Trophoblast cell (in vitro differentiated cells and primary cell): ENCODE results near the gene UBE2G1.

ENCODE experiments used
- DNase-seq, 2 donors: peaks; one replicate each; pipeline ENCODE4 v3.0.0-alpha.2; 2016
- H2AFZ ChIP-seq: 2 replicates; pipeline ENCODE4 v1.6.1; 2013; ENCODE audit warnings: low read length, moderate library complexity, mild to moderate bottlenecking; ENCODE audit not compliant: insufficient read depth, poor library complexity
- H2AK5ac ChIP-seq: 2 replicates; pipeline ENCODE4 v1.6.1; 2013; ENCODE audit warnings: mild to moderate bottlenecking, low read length
- H2BK120ac ChIP-seq: 2 replicates; pipeline ENCODE4 v1.6.1; 2013; ENCODE audit warnings: low read length, mild to moderate bottlenecking, moderate library complexity; ENCODE audit not compliant: insufficient read depth, poor library complexity
- H2BK12ac ChIP-seq: 2 replicates; pipeline ENCODE4 v1.6.1; 2013; ENCODE audit warnings: mild to moderate bottlenecking, low read length, moderate library complexity
- H2BK5ac ChIP-seq: 2 replicates; pipeline ENCODE4 v1.6.1; 2013; ENCODE audit warnings: low read length, low read depth, moderate library complexity, mild to moderate bottlenecking; ENCODE audit not compliant: poor library complexity
- H3K14ac ChIP-seq: 2 replicates; pipeline ENCODE4 v1.6.1; 2013; ENCODE audit warnings: mild to moderate bottlenecking, low read length
- H3K18ac ChIP-seq: 2 replicates; pipeline ENCODE4 v1.6.1; 2013; ENCODE audit warnings: mild to moderate bottlenecking, low read length
- H3K23ac ChIP-seq: 2 replicates; pipeline ENCODE4 v1.6.1; 2013; ENCODE audit warnings: low read length
- H3K27ac ChIP-seq: 2 replicates; pipeline ENCODE4 v1.5.1; 2013; ENCODE audit warnings: low read depth, mild to moderate bottlenecking, inconsistent platforms, low read length, moderate library complexity
- H3K27me3 ChIP-seq: 2 replicates; pipeline ENCODE4 v1.6.1; 2013; ENCODE audit warnings: inconsistent platforms, mild to moderate bottlenecking, low read length, moderate library complexity; ENCODE audit not compliant: insufficient read depth
- H3K36me3 ChIP-seq, 2 experiments: 1 replicate in 1 of 2; 2 replicates in 1 of 2; pipeline ENCODE4 v1.6.1; 2013; ENCODE audit warnings: low read length in 2 of 2, mild to moderate bottlenecking in 2 of 2, moderate library complexity in 1 of 2; ENCODE audit not compliant: insufficient read depth in 2 of 2, control insufficient read depth in 1 of 2
- H3K4ac ChIP-seq: 2 replicates; pipeline ENCODE4 v1.6.1; 2013; ENCODE audit warnings: low read depth, mild to moderate bottlenecking, low read length, moderate library complexity
- H3K4me1 ChIP-seq, 2 experiments: 1 replicate in 1 of 2; 2 replicates in 1 of 2; pipeline ENCODE4 v1.6.1; 2013; ENCODE audit warnings: low read length in 2 of 2, mild to moderate bottlenecking in 2 of 2, moderate library complexity in 1 of 2; ENCODE audit not compliant: insufficient read depth in 2 of 2, control insufficient read depth in 1 of 2
- H3K4me2 ChIP-seq: 2 replicates; pipeline ENCODE4 v1.6.1; 2013; ENCODE audit warnings: inconsistent platforms, mild to moderate bottlenecking, low read length, moderate library complexity
- H3K4me3 ChIP-seq: 2 replicates; pipeline ENCODE4 v1.5.1; 2013; ENCODE audit warnings: mild to moderate bottlenecking, low read depth, low read length, inconsistent platforms
- H3K79me1 ChIP-seq: one replicate; pipeline ENCODE4 v1.6.1; 2013; ENCODE audit warnings: low read length
- H3K79me2 ChIP-seq: 2 replicates; pipeline ENCODE4 v1.6.1; 2013; ENCODE audit warnings: low read length, mild to moderate bottlenecking; ENCODE audit not compliant: control insufficient read depth, insufficient read depth, poor library complexity
- H3K9ac ChIP-seq: 2 replicates; pipeline ENCODE4 v1.6.1; 2013; ENCODE audit warnings: mild to moderate bottlenecking, low read length
- H3K9me3 ChIP-seq: 2 replicates; pipeline ENCODE4 v1.6.1; 2013; ENCODE audit warnings: low read depth, mild to moderate bottlenecking, control low read depth, inconsistent platforms, low read length; ENCODE audit not compliant: insufficient read depth
- H4K12ac ChIP-seq: 2 replicates; pipeline ENCODE4 v1.6.1; 2013; ENCODE audit warnings: low read depth, mild to moderate bottlenecking, low read length, moderate library complexity
- H4K8ac ChIP-seq: 2 replicates; pipeline ENCODE4 v1.6.1; 2013; ENCODE audit warnings: low read depth, mild to moderate bottlenecking, low read length, moderate library complexity
- H4K91ac ChIP-seq: one replicate; pipeline ENCODE4 v1.6.1; 2013; ENCODE audit warnings: low read depth, mild to moderate bottlenecking, low read length, moderate library complexity
- WGBS: extraction: QIAGEN DNeasy Blood & Tissue Kit; methylation state at CpG from one replicate; pipeline ENCODE4 v1.1.7; 2013; ENCODE audit warnings: missing lambda C conversion rate; ENCODE audit not compliant: insufficient read length, insufficient coverage; ENCODE audit errors: extremely low coverage; 5-methylcytosine and 5-hydroxymethylcytosine counted together

The UBE2G1 gene

GRCh38 chr17:4329838-4330237 lies 36.6 kb downstream of the UBE2G1 start:
- no CpG with 5 or more reads among the region's 7 CpGs for WGBS

GRCh38 chr17:4327606-4328005 lies 38.9 kb downstream of the UBE2G1 start:
- peak; percentile 54 to 76 for DNase-seq
- H2AK5ac ChIP-seq = no peak overlapping the region
- no peak overlapping the region for H3K18ac ChIP-seq
- no peak overlapping the region for H3K4me3 ChIP-seq
- no peak overlapping the region for H3K4me2 ChIP-seq
- H2BK12ac ChIP-seq = no peak overlapping the region
- WGBS = no CpG with 5 or more reads among the region's 5 CpGs
- no peaks in the 10 kb centered on the region for H3K9me3 ChIP-seq
- H3K4ac ChIP-seq = peak overlapping the region; percentile 13
- no peak overlapping the region for H4K8ac ChIP-seq
- H3K79me1 ChIP-seq = no peaks in the 10 kb centered on the region
- H3K4me1 ChIP-seq = peaks cover 2 to 5% of the 10 kb centered on the region in 2 experiments
- no peak overlapping the region for H3K27ac ChIP-seq
- no peak overlapping the region for H4K91ac ChIP-seq
- peaks cover 0 to 1% of the 10 kb centered on the region in 2 experiments for H3K36me3 ChIP-seq
- H3K9ac ChIP-seq = no peak overlapping the region
- no peak overlapping the region for H2BK5ac ChIP-seq
- no peak overlapping the region for H3K14ac ChIP-seq
- no peak overlapping the region for H3K23ac ChIP-seq
- H3K27me3 ChIP-seq = no peaks in the 10 kb centered on the region
- H4K12ac ChIP-seq = no peak overlapping the region
- no peak overlapping the region for H2BK120ac ChIP-seq
- H3K79me2 ChIP-seq = peaks cover 18% of the 10 kb centered on the region
- no peak overlapping the region for H2AFZ ChIP-seq

More at GRCh38 chr17:4329838-4330237, 36.6 kb downstream of the UBE2G1 start:
- Histone ChIP-seq H4K91ac (no peak overlapping the region), H2AK5ac (no peak overlapping the region), H3K79me2 (peaks cover 13% of the 10 kb centered on the region), H2BK5ac (no peak overlapping the region), H3K27me3 (no peaks in the 10 kb centered on the region), H3K14ac (no peak overlapping the region), H3K9me3 (no peaks in the 10 kb centered on the region), H2BK120ac (no peak overlapping the region), H3K27ac (peak overlapping the region; percentile 45), H3K79me1 (no peaks in the 10 kb centered on the region), H2AFZ (no peak overlapping the region), H3K9ac (no peak overlapping the region), H3K36me3 (no peaks in the 10 kb centered on the region), H4K12ac (no peak overlapping the region), H4K8ac (no peak overlapping the region), H3K4me1 (peaks cover 6 to 9% of the 10 kb centered on the region in 2 experiments), H3K18ac (no peak overlapping the region), H3K4me2 (no peak overlapping the region), H3K4me3 (no peak overlapping the region), H3K4ac (peak overlapping the region; percentile 62), H2BK12ac (no peak overlapping the region), H3K23ac (no peak overlapping the region)
- peak; percentile 88 to 99 for DNase-seq

GRCh38 chr17:4326608-4327007 lies 39.9 kb downstream of the UBE2G1 start:
- Histone ChIP-seq H3K4me3 (no peak overlapping the region), H3K4me2 (no peak overlapping the region), H3K27me3 (no peaks in the 10 kb centered on the region), H4K91ac (no peak overlapping the region), H4K8ac (no peak overlapping the region), H3K14ac (no peak overlapping the region), H2AK5ac (no peak overlapping the region), H4K12ac (no peak overlapping the region), H3K18ac (no peak overlapping the region), H2BK120ac (no peak overlapping the region), H3K79me2 (peaks cover 18% of the 10 kb centered on the region), H3K9ac (no peak overlapping the region), H3K27ac (no peak overlapping the region), H3K36me3 (peaks cover 0 to 2% of the 10 kb centered on the region in 2 experiments), H3K79me1 (no peaks in the 10 kb centered on the region), H2BK5ac (no peak overlapping the region), H3K23ac (no peak overlapping the region), H2BK12ac (no peak overlapping the region), H2AFZ (no peak overlapping the region), H3K9me3 (no peaks in the 10 kb centered on the region), H3K4ac (peak overlapping the region; percentile 75), H3K4me1 (peaks cover 0 to 1% of the 10 kb centered on the region in 2 experiments)
- WGBS = no CpG with 5 or more reads among the region's 2 CpGs
- DNase-seq = no peak

- no peak overlapping the region for H4K8ac ChIP-seq
These were observed 40.4 kb downstream of the UBE2G1 start for GRCh38 chr17:4326112-4326511.

More at GRCh38 chr17:4326112-4326511, 40.4 kb downstream of the UBE2G1 start:
- Histone ChIP-seq H3K4me3 (no peak overlapping the region), H3K4ac (peak overlapping the region; percentile 46), H2BK120ac (no peak overlapping the region), H3K23ac (no peak overlapping the region), H3K36me3 (peaks cover 2% of the 10 kb centered on the region in 2 experiments), H2AFZ (no peak overlapping the region), H3K79me2 (peaks cover 18% of the 10 kb centered on the region), H2BK5ac (no peak overlapping the region), H4K12ac (no peak overlapping the region), H4K91ac (no peak overlapping the region), H3K27ac (no peak overlapping the region), H3K18ac (no peak overlapping the region), H2AK5ac (no peak overlapping the region), H3K9ac (no peak overlapping the region), H3K27me3 (no peaks in the 10 kb centered on the region), H3K79me1 (no peaks in the 10 kb centered on the region), H2BK12ac (no peak overlapping the region), H3K14ac (no peak overlapping the region), H3K4me1 (peaks cover 0 to 1% of the 10 kb centered on the region in 2 experiments), H3K4me2 (no peak overlapping the region), H3K9me3 (no peaks in the 10 kb centered on the region)
- no peak for DNase-seq
